GM20000 (cell line): ENCODE results near the gene RASA2.

ENCODE experiments used
- DNase-seq: peaks from one replicate; pipeline ENCODE4 v3.0.0; 2012; ENCODE audit warnings: low spot score
- TF ChIP-seq, protein P1 (sequence below): IDR thresholded peaks from 2 replicates; pipeline ENCODE4 v1.5.1; 2012; ENCODE audit warnings: mild to moderate bottlenecking, control low read depth; ENCODE audit errors: extremely low read depth, missing control alignments

RASA2 gene

GRCh38 chr3:141632779-141633374 lies 146.1 kb downstream of the RASA2 start:
- DNase-seq = no peak
- TF ChIP-seq, protein P1, sequence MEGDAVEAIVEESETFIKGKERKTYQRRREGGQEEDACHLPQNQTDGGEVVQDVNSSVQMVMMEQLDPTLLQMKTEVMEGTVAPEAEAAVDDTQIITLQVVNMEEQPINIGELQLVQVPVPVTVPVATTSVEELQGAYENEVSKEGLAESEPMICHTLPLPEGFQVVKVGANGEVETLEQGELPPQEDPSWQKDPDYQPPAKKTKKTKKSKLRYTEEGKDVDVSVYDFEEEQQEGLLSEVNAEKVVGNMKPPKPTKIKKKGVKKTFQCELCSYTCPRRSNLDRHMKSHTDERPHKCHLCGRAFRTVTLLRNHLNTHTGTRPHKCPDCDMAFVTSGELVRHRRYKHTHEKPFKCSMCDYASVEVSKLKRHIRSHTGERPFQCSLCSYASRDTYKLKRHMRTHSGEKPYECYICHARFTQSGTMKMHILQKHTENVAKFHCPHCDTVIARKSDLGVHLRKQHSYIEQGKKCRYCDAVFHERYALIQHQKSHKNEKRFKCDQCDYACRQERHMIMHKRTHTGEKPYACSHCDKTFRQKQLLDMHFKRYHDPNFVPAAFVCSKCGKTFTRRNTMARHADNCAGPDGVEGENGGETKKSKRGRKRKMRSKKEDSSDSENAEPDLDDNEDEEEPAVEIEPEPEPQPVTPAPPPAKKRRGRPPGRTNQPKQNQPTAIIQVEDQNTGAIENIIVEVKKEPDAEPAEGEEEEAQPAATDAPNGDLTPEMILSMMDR = no peak

DNA sequence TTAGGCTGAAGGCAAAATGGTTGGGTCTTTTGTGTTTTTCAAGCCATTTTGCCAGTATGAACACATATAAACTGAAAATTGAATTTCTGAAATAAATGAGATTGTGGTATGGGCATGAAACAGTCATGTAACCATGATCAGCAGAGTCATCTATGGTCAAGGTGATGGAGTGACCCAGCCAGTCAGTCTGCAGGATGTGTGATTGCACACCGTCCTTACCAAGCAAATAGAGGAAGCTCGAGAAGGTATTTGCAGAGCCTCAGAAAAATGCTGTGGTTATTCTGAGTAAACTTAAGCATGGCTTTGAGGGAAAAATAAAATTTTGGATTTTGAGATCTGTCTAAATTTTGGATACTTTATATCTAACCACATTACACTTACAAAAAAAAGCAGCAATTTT lies 155.4 kb downstream of the RASA2 start:
- TF ChIP-seq, protein P1 = no peak
- no peak for DNase-seq

DNA sequence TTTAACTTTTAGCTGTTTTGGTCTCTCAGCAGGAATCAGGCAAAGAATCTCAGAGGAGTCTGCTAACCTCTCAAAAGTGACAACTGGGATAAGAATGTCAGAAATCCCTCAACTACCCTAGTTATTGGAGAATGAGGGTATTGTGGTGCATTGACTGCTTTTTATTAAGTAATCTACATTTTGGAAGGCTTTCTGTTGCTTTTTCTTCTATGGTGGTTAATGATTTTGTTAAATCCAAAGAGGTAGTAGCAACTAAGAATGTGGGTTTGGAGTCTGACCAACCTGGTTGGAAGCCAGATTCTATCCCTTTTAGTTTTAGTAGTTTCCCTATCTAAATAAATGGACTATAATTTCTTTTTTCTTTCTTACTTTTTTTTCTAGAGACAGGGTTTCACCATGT lies 156.6 kb downstream of the RASA2 start:
- TF ChIP-seq, protein P1 = no peak
- DNase-seq = no peak

- no peak for DNase-seq
- TF ChIP-seq, protein P1 = no peak
Observed at GRCh38 chr3:141643796-141644195, 157.0 kb downstream of the RASA2 start.

- DNase-seq = peak; percentile 78
- TF ChIP-seq, protein P1 = peak; percentile 91
Observed at GRCh38 chr3:141644931-141645330, 158.1 kb downstream of the RASA2 start.

DNA sequence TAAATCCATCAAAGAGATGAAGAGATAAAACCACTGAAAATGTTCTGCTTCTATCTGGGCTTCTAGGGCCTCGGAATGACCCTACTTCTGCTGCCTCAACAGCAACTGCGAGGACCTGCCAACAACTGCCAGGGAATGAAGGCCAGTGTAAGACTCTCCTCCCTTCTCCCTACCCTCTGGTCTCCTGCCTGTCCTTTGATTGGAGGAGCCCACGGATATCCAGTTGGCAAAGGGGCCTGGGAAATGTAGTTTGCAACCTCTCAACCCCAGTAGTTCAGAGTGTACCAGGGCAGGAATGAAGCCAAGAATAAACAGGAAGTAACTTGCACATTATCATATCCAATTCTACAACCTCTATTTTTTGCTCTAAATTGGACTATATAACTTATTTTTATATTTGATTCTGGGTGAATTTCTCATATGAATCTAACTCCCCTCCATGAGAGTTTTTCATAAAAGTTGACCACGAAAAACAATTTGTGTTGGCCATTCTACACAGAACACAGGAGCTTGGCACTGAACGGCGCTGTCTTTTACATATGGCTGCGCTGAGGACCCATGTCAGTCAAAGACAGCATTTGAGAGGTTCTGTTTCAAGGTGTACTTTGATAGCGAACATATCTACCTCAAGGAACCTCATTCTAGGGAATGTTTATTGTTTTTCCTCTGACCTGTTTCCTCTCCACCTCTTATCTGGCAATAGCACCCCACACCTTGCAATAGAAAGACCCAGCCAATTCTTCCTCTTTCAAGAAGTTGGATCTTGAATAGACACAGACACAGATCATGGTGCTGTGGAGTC lies 160.1 kb downstream of the RASA2 start:
- DNase-seq = no peak
- TF ChIP-seq, protein P1 = no peak

DNA sequence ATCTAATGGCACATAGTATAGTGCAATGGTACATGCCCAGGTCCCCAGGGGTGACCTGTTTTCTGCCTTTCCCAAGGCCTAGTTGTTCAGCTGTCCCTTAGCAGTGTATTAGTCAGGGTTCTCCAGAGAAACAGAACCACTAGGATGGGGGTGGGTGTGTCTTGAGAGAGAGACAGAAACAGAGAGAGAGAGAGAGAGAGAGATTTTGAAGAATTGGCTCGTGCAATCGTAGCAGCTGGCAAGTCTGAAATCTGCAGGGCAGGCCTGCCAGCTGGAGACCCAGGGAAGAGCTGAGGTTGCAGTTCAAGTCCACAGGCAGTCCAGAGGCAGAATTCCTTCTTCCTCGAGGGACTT lies 160.7 kb downstream of the RASA2 start:
- DNase-seq = no peak

More for the DNA sequence above, 160.7 kb downstream of the RASA2 start:
- TF ChIP-seq, protein P1 = no peak
